Gastrocnemius medialis (tissue), 4 donors: ENCODE results near the gene ROGDI. TPM values are rescaled to one million over a fixed set of nuclear protein-coding genes. Genes with fewer than 3 reads are reported as not detected.

Source experiments
- ATAC-seq, 2 donors: fragments of 150-250 bp; one replicate each; pipeline ENCODE4 v1.9.1; 2016
- DNase-seq, 2 donors: peaks; one replicate each; pipeline ENCODE4 v3.0.0-alpha.2; 2019
- H3K27ac ChIP-seq, 4 donors: fragments of 200-600 bp; sonication (generic); 1 replicate in 1 of 4; 2 replicates in 3 of 4; pipeline ENCODE4 v1.5.1; 2016 to 2018; ENCODE audit warnings: mild to moderate bottlenecking in 2 of 4, moderate library complexity in 1 of 4
- H3K27me3 ChIP-seq, 3 donors: fragments of 200-600 bp; sonication (generic) in 2 of 3; 1 replicate in 1 of 3; 2 replicates in 2 of 3; pipeline versions ENCODE4 v1.5.1 to v1.6.0; 2016 to 2019; ENCODE audit warnings: mild to moderate bottlenecking in 1 of 3, moderate library complexity in 1 of 3
- H3K36me3 ChIP-seq, 2 donors: fragments of 200-600 bp; sonication (generic) in 1 of 2; one replicate each; pipeline ENCODE4 v1.5.1; 2017 to 2018
- H3K4me1 ChIP-seq, 2 donors: fragments of 200-600 bp; sonication (generic) in 1 of 2; one replicate each; pipeline ENCODE4 v1.5.1; 2016 to 2017; ENCODE audit warnings: mild to moderate bottlenecking in 2 of 2
- H3K4me3 ChIP-seq, 4 donors: fragments of 200-600 bp; sonication (generic) in 3 of 4; 1 replicate in 1 of 4; 2 replicates in 3 of 4; pipeline ENCODE4 v1.5.1; 2016 to 2019; ENCODE audit warnings: mild to moderate bottlenecking in 2 of 4
- H3K9me3 ChIP-seq, 3 donors: fragments of 200-600 bp; sonication (generic) in 2 of 3; 1 replicate in 1 of 3; 2 replicates in 2 of 3; pipeline ENCODE4 v1.5.1; 2016 to 2019
- CTCF ChIP-seq, 5 experiments: fragments of 450-650 bp in 3 of 5; fragments of 200-600 bp in 2 of 5; sonication (generic) in 2 of 5; IDR thresholded peaks in 4 of 5; conservative IDR thresholded peaks in 1 of 5; 1 replicate in 4 of 5; 2 replicates in 1 of 5; pipeline ENCODE4 v1.5.1; 2016 to 2019; ENCODE audit warnings: antibody characterized with exemption in 5 of 5, mild to moderate bottlenecking in 3 of 5, moderate library complexity in 3 of 5
- POLR2A ChIP-seq, 2 donors: fragments of 450-650 bp; IDR thresholded peaks; one replicate each; pipeline ENCODE4 v1.6.1; 2017; ENCODE audit warnings: antibody characterized with exemption in 2 of 2, mild to moderate bottlenecking in 2 of 2, moderate library complexity in 2 of 2
- in situ Hi-C, 4 donors: fragments of 200-750 bp; cut with MboI; loops; one replicate each; pipeline versions ENCODE4 v1.15.0 to v1.8.0; 2017; ENCODE audit warnings: low sequenced_read_pairs in 4 of 4
- intact Hi-C: fragments of 100-400 bp; cut with DNase I; formaldehyde crosslinking; loops from one replicate; pipeline ENCODE4 v1.15.1; 2023; ENCODE audit warnings: low total_unique reads
- total RNA-seq, 4 donors: library from RNA; depleted of rRNA; stranded (reverse); fragments of >200 nt; gene quantifications; one replicate each; pipeline versions ENCODE4 v1.1.0 to v1.2.3, GENCODE V29; 2016

Gene ROGDI
- total RNA-seq, 4 donors from 2014 or later = 11.6 to 31.1 (median 26.0) TPM

GRCh38 chr16:4795181-4795827 is 7.1 kb downstream of the ROGDI start, which contains the start of gene SMIM22:
Gene SMIM22 (plus strand): TSS chr16:4795369. CDS start chr16:4795735, 366 bp downstream.
- Histone ChIP-seq H3K9me3 (no peaks in the 10 kb centered on the region), H3K4me1 (peaks cover 0 to 2% of the 10 kb centered on the region in 2 donors), H3K27me3 (no peaks in the 10 kb centered on the region), H3K27ac (no peak within 1 kb of the TSS), H3K36me3 (peaks cover 0 to 8% of the 10 kb centered on the region in 2 donors), H3K4me3 (no peak within 1 kb of the TSS)
- DNase-seq (no peak), ATAC-seq (no peak)
- TF ChIP-seq CTCF (IDR thresholded peaks at IDR 0.05 in 4 of 5, conservative IDR thresholded peaks at IDR 0.05 in 1 of 5) = no peak
- TF ChIP-seq POLR2A (IDR thresholded peaks at IDR 0.05) = no peak
- intact Hi-C loops = no loop called here
- in situ Hi-C loops = no loop called here

GRCh38 chr16:4792951-4793513 is 9.4 kb downstream of the ROGDI start:
- in situ Hi-C loops = no loop called here
- H3K36me3 ChIP-seq = peaks cover 0 to 8% of the 10 kb centered on the region in 2 donors
- ATAC-seq (no peak), DNase-seq (no peak)
- no peaks in the 10 kb centered on the region for H3K4me1 ChIP-seq
- H3K9me3 ChIP-seq = no peaks in the 10 kb centered on the region
- no peaks in the 10 kb centered on the region for H3K27me3 ChIP-seq
- no peak overlapping the region for H3K27ac ChIP-seq
- no peak for TF ChIP-seq POLR2A (IDR thresholded peaks at IDR 0.05)
- no peak for TF ChIP-seq CTCF (IDR thresholded peaks at IDR 0.05 in 4 of 5, conservative IDR thresholded peaks at IDR 0.05 in 1 of 5)
- intact Hi-C loops = no loop called here
- H3K4me3 ChIP-seq = no peak overlapping the region

- DNase-seq (no peak), ATAC-seq (no peak)
- H3K4me1 ChIP-seq = no peaks in the 10 kb centered on the region
- H3K27ac ChIP-seq = no peak overlapping the region
- intact Hi-C loops = no loop called here
- in situ Hi-C loops = no loop called here
- no peak for TF ChIP-seq CTCF (IDR thresholded peaks at IDR 0.05 in 4 of 5, conservative IDR thresholded peaks at IDR 0.05 in 1 of 5)
- no peak for TF ChIP-seq POLR2A (IDR thresholded peaks at IDR 0.05)
- H3K4me3 ChIP-seq = no peak overlapping the region
- H3K27me3 ChIP-seq = no peaks in the 10 kb centered on the region
- no peaks in the 10 kb centered on the region for H3K36me3 ChIP-seq
- H3K9me3 ChIP-seq = no peaks in the 10 kb centered on the region
These were observed 11.6 kb downstream of the ROGDI start for GRCh38 chr16:4790871-4791270.

- TF ChIP-seq CTCF (IDR thresholded peaks at IDR 0.05 in 4 of 5, conservative IDR thresholded peaks at IDR 0.05 in 1 of 5) (no peak), POLR2A (IDR thresholded peaks at IDR 0.05) (no peak)
- Histone ChIP-seq H3K27me3 (no peaks in the 10 kb centered on the region), H3K27ac (no peak overlapping the region), H3K36me3 (no peaks in the 10 kb centered on the region), H3K9me3 (no peaks in the 10 kb centered on the region), H3K4me3 (no peak overlapping the region), H3K4me1 (no peaks in the 10 kb centered on the region)
- no peak for DNase-seq
- intact Hi-C loops = no loop called here
- in situ Hi-C loops = no loop called here
- no peak for ATAC-seq
These were observed 12.2 kb downstream of the ROGDI start for GRCh38 chr16:4790261-4790660.
